Fibroblast of the aortic adventitia (primary cell): ENCODE data around the gene ATXN1. TPM values are rescaled to one million over a fixed set of nuclear protein-coding genes. Genes with fewer than 3 reads are reported as not detected.

Experiments
- DNase-seq: peaks from one replicate; pipeline ENCODE4 v3.0.0-alpha.2; 2010; ENCODE audit warnings: low read depth
- H3K4me3 ChIP-seq: 2 replicates; pipeline ENCODE4 v1.5.1; 2011; ENCODE audit warnings: low read depth, mild to moderate bottlenecking, control low read depth, low read length, moderate library complexity
- total RNA-seq: library from RNA; depleted of rRNA; stranded (reverse); fragments of >200 nt; gene quantifications from 2 replicates; pipeline ENCODE4 v1.2.3, GENCODE V29; 2012; ENCODE audit warnings: low replicate concordance
- TF ChIP-seq, protein P1 (sequence below): IDR thresholded peaks from 2 replicates; pipeline ENCODE4 v1.5.1; 2011; ENCODE audit warnings: mild to moderate bottlenecking, low read length, control low read depth, inconsistent platforms; ENCODE audit not compliant: insufficient read depth

Gene ATXN1
- total RNA-seq, 1 donor: 39.3 TPM

DNA sequence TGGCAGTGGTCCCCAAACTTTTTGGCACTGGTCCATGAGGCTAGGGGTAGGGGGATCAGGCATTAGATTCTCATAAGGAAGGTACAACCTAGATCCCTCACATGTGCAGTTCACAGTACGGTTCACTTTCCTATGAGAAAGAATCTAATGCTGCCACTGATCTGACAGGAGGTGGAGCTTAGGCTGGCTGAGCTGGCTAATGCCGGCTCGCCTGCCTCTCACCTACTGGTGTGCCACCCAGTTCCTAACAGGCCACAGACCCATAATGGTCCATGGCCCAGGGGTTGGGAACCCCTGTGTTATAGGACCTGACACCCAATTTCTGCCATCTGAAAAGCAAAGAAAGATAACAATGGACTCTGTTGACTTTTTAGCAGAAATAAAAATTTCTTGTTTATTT, 323.3 kb downstream of the ATXN1 start:
- TF ChIP-seq, protein P1, sequence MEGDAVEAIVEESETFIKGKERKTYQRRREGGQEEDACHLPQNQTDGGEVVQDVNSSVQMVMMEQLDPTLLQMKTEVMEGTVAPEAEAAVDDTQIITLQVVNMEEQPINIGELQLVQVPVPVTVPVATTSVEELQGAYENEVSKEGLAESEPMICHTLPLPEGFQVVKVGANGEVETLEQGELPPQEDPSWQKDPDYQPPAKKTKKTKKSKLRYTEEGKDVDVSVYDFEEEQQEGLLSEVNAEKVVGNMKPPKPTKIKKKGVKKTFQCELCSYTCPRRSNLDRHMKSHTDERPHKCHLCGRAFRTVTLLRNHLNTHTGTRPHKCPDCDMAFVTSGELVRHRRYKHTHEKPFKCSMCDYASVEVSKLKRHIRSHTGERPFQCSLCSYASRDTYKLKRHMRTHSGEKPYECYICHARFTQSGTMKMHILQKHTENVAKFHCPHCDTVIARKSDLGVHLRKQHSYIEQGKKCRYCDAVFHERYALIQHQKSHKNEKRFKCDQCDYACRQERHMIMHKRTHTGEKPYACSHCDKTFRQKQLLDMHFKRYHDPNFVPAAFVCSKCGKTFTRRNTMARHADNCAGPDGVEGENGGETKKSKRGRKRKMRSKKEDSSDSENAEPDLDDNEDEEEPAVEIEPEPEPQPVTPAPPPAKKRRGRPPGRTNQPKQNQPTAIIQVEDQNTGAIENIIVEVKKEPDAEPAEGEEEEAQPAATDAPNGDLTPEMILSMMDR: no peak
- H3K4me3 ChIP-seq: no peak overlapping the region
- no peak for DNase-seq

DNA sequence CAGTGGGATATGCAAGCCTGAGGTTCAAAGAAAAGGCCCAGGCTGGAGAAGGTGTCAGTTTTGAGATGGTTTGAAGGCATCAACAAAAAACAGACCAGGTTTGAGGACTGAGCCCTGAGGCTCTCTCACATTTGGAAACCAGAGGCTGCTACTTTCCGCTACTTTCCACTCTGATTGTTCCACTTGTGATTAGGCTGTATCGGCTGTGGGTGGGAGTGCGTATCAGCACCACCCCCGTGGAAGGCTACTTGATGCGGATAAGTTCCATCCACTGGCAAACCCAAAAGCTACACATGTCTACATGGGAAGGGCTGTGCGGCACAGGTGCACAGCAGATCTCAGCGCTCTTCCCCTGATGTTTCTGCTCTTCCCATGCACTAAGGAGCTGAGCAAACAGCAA, 324.2 kb downstream of the ATXN1 start:
- H3K4me3 ChIP-seq: no peak overlapping the region
- TF ChIP-seq, protein P1: no peak
- DNase-seq: no peak

- no peak overlapping the region for H3K4me3 ChIP-seq
- no peak for DNase-seq
- TF ChIP-seq, protein P1: no peak
Measured at GRCh38 chr6:16436550-16436949, 324.7 kb downstream of the ATXN1 start.

GRCh38 chr6:16434885-16435284, 326.4 kb downstream of the ATXN1 start:
- TF ChIP-seq, protein P1: no peak
- H3K4me3 ChIP-seq: no peak overlapping the region
- DNase-seq: no peak

DNA sequence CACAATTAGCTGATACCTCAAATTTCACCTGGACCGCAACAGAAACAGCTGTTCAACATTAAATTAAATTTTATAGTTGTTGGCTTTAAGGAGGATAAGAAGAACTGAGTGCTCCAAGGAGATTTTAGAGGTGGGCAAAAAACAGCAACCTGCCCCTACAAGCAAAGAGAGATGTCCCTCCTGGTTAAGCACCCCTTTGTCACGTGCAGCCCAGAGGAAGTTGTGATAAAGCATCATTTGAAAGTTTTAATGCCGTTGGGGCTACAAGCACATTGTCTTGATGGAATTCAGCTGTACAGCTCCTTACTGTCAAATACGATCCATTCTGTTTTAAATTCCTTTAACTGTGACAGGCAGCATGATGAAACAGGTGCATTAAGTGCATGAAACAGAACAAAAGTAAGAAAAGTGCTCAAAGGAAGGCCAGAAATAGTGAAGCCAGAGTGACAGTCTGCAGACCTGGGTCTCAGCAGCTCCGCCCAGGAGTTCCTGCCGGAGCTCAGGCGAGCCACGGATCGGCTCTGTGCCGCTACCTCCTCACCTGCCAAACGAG, 327.8 kb downstream of the ATXN1 start:
- TF ChIP-seq, protein P1: no peak
- no peak for DNase-seq
- H3K4me3 ChIP-seq: no peak overlapping the region

DNA sequence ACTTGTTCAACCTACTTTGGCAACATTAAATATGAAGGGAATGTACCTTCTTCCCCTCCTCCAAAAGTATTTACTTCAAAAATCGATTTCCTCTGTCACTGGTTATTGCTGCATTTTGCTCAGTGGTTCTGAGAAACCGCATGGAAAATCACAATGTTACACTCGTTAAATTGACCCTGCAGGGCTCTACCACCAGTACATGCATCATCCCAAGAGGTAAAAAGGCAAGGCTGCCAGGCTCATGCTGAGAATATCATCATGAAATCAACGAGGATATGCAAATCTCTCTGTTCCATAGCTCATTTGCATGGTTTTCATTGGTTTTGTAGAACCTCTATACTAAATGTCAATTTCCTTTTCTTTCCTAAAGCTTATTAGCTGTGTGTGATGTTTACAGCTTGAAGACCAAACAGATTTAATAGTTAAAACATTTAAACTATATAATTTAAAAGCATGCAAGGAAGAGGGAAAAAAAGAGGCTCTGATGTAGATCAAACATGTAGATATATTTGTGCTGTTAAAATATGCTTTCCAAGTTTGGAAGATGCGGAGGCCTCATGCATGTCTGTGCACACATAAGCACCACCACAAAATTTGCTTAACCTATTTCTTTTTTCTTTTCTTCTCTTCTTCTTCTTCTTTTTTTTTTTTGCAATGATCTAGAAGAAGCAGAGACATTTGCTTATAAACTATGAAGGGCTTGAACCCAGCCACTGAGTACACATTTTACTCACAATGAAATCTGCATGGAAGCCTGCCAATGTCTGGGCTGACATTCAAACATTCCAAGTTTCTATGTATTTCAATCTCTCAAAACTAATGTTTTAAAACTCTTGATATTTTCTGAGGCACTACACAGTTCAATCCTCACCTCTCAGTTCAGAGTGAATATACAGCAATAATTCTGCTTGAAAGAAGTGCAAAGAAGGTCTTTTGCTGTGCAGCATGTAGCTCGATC, 328.9 kb downstream of the ATXN1 start:
- TF ChIP-seq, protein P1: no peak
- no peak overlapping the region for H3K4me3 ChIP-seq
- DNase-seq: peak; percentile 92
